ENCODE data around the gene FOXS1.
"Not testable (repeated sequence)": the region's sequence is repeated elsewhere in the genome, so short reads cannot be mapped to it uniquely, and the experiment has no call there.

FOXS1 gene

GRCh38 chr20:31820228-31820627 is 25.2 kb downstream of the FOXS1 start:
- no peak for DNase-seq

- no peak for DNase-seq
Measured at GRCh38 chr20:31819083-31819784, 26.2 kb downstream of the FOXS1 start, which contains the start of gene MYLK2. Gene MYLK2, plus strand, starts transcription at chr20:31819356. Its CDS starts 225 bp downstream, at chr20:31819581.

- DNase-seq = no peak
Measured at GRCh38 chr20:31818376-31818908, 27.0 kb downstream of the FOXS1 start.

GRCh38 chr20:31817461-31817860 is 27.9 kb downstream of the FOXS1 start:
- no peak for DNase-seq

GRCh38 chr20:31816221-31816620 is 29.2 kb downstream of the FOXS1 start:
- DNase-seq = no peak

GRCh38 chr20:31815408-31816188 is 29.8 kb downstream of the FOXS1 start:
- no peak for DNase-seq

GRCh38 chr20:31814142-31814541 is 31.3 kb downstream of the FOXS1 start:
- DNase-seq = not testable (repeated sequence)

GRCh38 chr20:31813611-31814010 is 31.8 kb downstream of the FOXS1 start:
- no peak for DNase-seq

GRCh38 chr20:31811796-31812728 is 33.3 kb downstream of the FOXS1 start:
- DNase-seq = no peak

GRCh38 chr20:31811198-31811597 is 34.2 kb downstream of the FOXS1 start:
- DNase-seq = no peak

- no peak for DNase-seq
Measured at GRCh38 chr20:31809661-31810060, 35.7 kb downstream of the FOXS1 start.

GRCh38 chr20:31808481-31808880 is 36.9 kb downstream of the FOXS1 start:
- DNase-seq = no peak

GRCh38 chr20:31806564-31807355 is 38.6 kb downstream of the FOXS1 start:
- DNase-seq = no peak

- no peak for DNase-seq
Measured at GRCh38 chr20:31803552-31804291, 41.7 kb downstream of the FOXS1 start.

- no peak for DNase-seq
Measured at GRCh38 chr20:31801508-31801907, 43.9 kb downstream of the FOXS1 start.

GRCh38 chr20:31797364-31797763 is 48.0 kb downstream of the FOXS1 start:
- DNase-seq = no peak
